IMR-90 (cell line): ENCODE data around the gene PMM1. TPM values are rescaled to one million over a fixed set of nuclear protein-coding genes. Genes with fewer than 3 reads are reported as not detected.

ENCODE experiments used
- ATAC-seq: fragments of 200-7000 bp; cut with Tn5 transposase; 2 replicates; pipeline ENCODE4 v1.9.1; 2020; ENCODE audit warnings: low read depth, mild to moderate bottlenecking, moderate library complexity
- BruUV-seq: library from RNA; stranded (reverse); fragments of 400-500 nt; replicated peaks from 2 replicates; lab custom pipeline; 2021; lab: Mats Ljungman, UMichigan
- CTCF ChIA-PET: fragments of 300-600 bp; formaldehyde crosslinking; extraction: SDS; loops from one replicate; lab custom pipeline; 2021; ENCODE audit warnings: antibody characterized with exemption; lab: Yijun Ruan, JAX
- POLR2A ChIA-PET: fragments of 300-600 bp; sonication (Branson Sonifier 250); formaldehyde crosslinking; loops from one replicate; lab custom pipeline; 2022; ENCODE audit warnings: antibody characterized with exemption; ENCODE audit not compliant: unreplicated experiment; lab: Charles Lee
- DNase-seq: peaks from one replicate; pipeline ENCODE4 v3.0.0; 2013
- H2AFZ ChIP-seq: replicated peaks from 2 replicates; pipeline ENCODE3; 2013; ENCODE audit warnings: low read length, mild to moderate bottlenecking; ENCODE audit not compliant: poor library complexity
- H2AK5ac ChIP-seq: 2 replicates; pipeline ENCODE4 v1.6.1; 2013; ENCODE audit warnings: low read depth, low read length, inconsistent platforms
- H2AK9ac ChIP-seq: replicated peaks from 2 replicates; pipeline ENCODE3; 2013; ENCODE audit warnings: mild to moderate bottlenecking, low read depth, low read length, moderate library complexity; ENCODE audit not compliant: poor library complexity
- H2BK120ac ChIP-seq: 2 replicates; pipeline ENCODE4 v1.6.1; 2013; ENCODE audit warnings: low read depth, low read length, inconsistent platforms
- H2BK15ac ChIP-seq: 3 replicates; pipeline ENCODE4 v1.6.1; 2013; ENCODE audit warnings: low read depth, low read length, inconsistent platforms
- H2BK20ac ChIP-seq: 2 replicates; pipeline ENCODE4 v1.6.1; 2013; ENCODE audit warnings: low read depth, mild to moderate bottlenecking, inconsistent platforms, low read length, moderate library complexity
- H2BK5ac ChIP-seq: 2 replicates; pipeline ENCODE4 v1.6.1; 2013; ENCODE audit warnings: mild to moderate bottlenecking, low read depth, low read length, inconsistent platforms; ENCODE audit not compliant: poor library complexity, severe bottlenecking
- H3K14ac ChIP-seq: replicated peaks from 2 replicates; pipeline ENCODE4 v1.6.1; 2013; ENCODE audit warnings: low read depth, low read length, inconsistent platforms
- H3K18ac ChIP-seq: 2 replicates; pipeline ENCODE4 v1.6.1; 2013; ENCODE audit warnings: low read depth, low read length, control low read depth
- H3K23ac ChIP-seq: 2 replicates; pipeline ENCODE4 v1.6.1; 2013; ENCODE audit warnings: low read depth, low read length, inconsistent platforms
- H3K27ac ChIP-seq: 2 replicates; pipeline ENCODE4 v1.5.1; 2013; ENCODE audit warnings: mild to moderate bottlenecking, control low read depth, low read length; ENCODE audit not compliant: insufficient read depth
- H3K27me3 ChIP-seq: 2 replicates; pipeline ENCODE4 v1.6.1; 2013; ENCODE audit warnings: low read length; ENCODE audit not compliant: control insufficient read depth, insufficient read depth
- H3K36me3 ChIP-seq: 2 replicates; pipeline ENCODE4 v1.6.1; 2013; ENCODE audit warnings: low read length, mixed read lengths; ENCODE audit not compliant: control insufficient read depth, insufficient read depth
- H3K4ac ChIP-seq: 2 replicates; pipeline ENCODE4 v1.6.1; 2013; ENCODE audit warnings: low read depth, low read length, inconsistent platforms
- H3K4me1 ChIP-seq: 2 replicates; pipeline ENCODE4 v1.6.1; 2013; ENCODE audit warnings: low read length, mixed read lengths; ENCODE audit not compliant: control insufficient read depth, insufficient read depth
- H3K4me2 ChIP-seq: 2 replicates; pipeline ENCODE4 v1.6.1; 2013; ENCODE audit warnings: low read depth, mild to moderate bottlenecking, control low read depth, low read length, moderate library complexity
- H3K4me3 ChIP-seq: 2 replicates; pipeline ENCODE4 v1.5.1; 2013; ENCODE audit warnings: low read depth, mild to moderate bottlenecking, control low read depth, low read length, moderate library complexity; ENCODE audit not compliant: insufficient read depth
- H3K56ac ChIP-seq: 2 replicates; pipeline ENCODE4 v1.6.1; 2013; ENCODE audit warnings: low read length, inconsistent platforms; ENCODE audit not compliant: insufficient read depth; ENCODE audit errors: extremely low read depth
- H3K79me1 ChIP-seq, 2 experiments: 2 replicates each; pipeline ENCODE4 v1.6.1; 2013; ENCODE audit warnings: low read length in 2 of 2, inconsistent platforms in 1 of 2, low read depth in 1 of 2
- H3K9ac ChIP-seq: 2 replicates; pipeline ENCODE4 v1.6.1; 2013; ENCODE audit warnings: low read depth, low read length, control low read depth
- H3K9me1 ChIP-seq: 2 replicates; pipeline ENCODE4 v1.6.1; 2013; ENCODE audit warnings: low read length, inconsistent platforms; ENCODE audit not compliant: insufficient read depth
- H3K9me3 ChIP-seq: 2 replicates; pipeline ENCODE4 v1.6.1; 2013; ENCODE audit warnings: low read length; ENCODE audit not compliant: control insufficient read depth, insufficient read depth
- H4K20me1 ChIP-seq: 2 replicates; pipeline ENCODE4 v1.6.1; 2013; ENCODE audit warnings: low read length, inconsistent platforms; ENCODE audit not compliant: insufficient read depth
- H4K5ac ChIP-seq: 2 replicates; pipeline ENCODE4 v1.6.1; 2013; ENCODE audit warnings: mild to moderate bottlenecking, low read depth, low read length, control low read depth
- H4K8ac ChIP-seq, 2 experiments: 2 replicates each; pipeline ENCODE4 v1.6.1; 2013; ENCODE audit warnings: low read depth in 2 of 2, low read length in 2 of 2, control low read depth in 1 of 2, inconsistent platforms in 1 of 2
- H4K91ac ChIP-seq: 2 replicates; pipeline ENCODE4 v1.6.1; 2013; ENCODE audit warnings: low read depth, low read length, inconsistent platforms; ENCODE audit not compliant: insufficient read depth
- CEBPB ChIP-seq: IDR thresholded peaks from 2 replicates; pipeline ENCODE4 v1.6.1; 2012; ENCODE audit warnings: low read depth, low read length, improper control_type of control experiment
- MXI1 ChIP-seq: IDR thresholded peaks from 2 replicates; pipeline ENCODE4 v1.6.1; 2012; ENCODE audit warnings: low read depth, mild to moderate bottlenecking, low read length, moderate library complexity, borderline replicate concordance
- RCOR1 ChIP-seq: IDR thresholded peaks from 2 replicates; pipeline ENCODE4 v1.6.1; 2012; ENCODE audit warnings: mild to moderate bottlenecking, low read length, improper control_type of control experiment; ENCODE audit not compliant: insufficient replicate concordance
- RFX5 ChIP-seq: IDR thresholded peaks from 2 replicates; pipeline ENCODE4 v1.8.0; 2012; ENCODE audit warnings: low read depth, mild to moderate bottlenecking, low read length, moderate library complexity
- WGBS, 2 experiments: methylation state at CpG; one replicate each; pipeline versions ENCODE4 v1.1.5 to v1.1.7; 2013; ENCODE audit warnings: missing lambda C conversion rate in 2 of 2; ENCODE audit not compliant: insufficient read length in 1 of 2; ENCODE audit errors: extremely low coverage in 2 of 2; 5-methylcytosine and 5-hydroxymethylcytosine counted together
- dilution Hi-C: fragments of 300-500 bp; cut with HindIII; formaldehyde crosslinking; loops from one replicate; pipeline ENCODE4 v1.14.3; 2018; ENCODE audit warnings: low sequenced_read_pairs; ENCODE audit not compliant: unreplicated experiment
- in situ Hi-C: fragments of 300-500 bp; cut with MboI; formaldehyde crosslinking; loops from 3 replicates; pipeline ENCODE4 v1.14.3; 2019; ENCODE audit warnings: low sequenced_read_pairs, inconsistent platforms, mixed read lengths
- intact Hi-C: fragments of 100-400 bp; cut with micrococcal nuclease; formaldehyde crosslinking; loops from 2 replicates; pipeline ENCODE4 v1.10.0; 2022
- polyA plus RNA-seq, 3 experiments: library from polyadenylated mRNA; depleted of rRNA; stranded (reverse); fragments of >200 nt; gene quantifications; 2 replicates each; pipeline ENCODE4 v1.2.3, GENCODE V29; 2012; ENCODE audit warnings: low replicate concordance in 1 of 3
- total RNA-seq: library from RNA; depleted of rRNA; stranded (reverse); fragments of >200 nt; gene quantifications from 2 replicates; pipeline ENCODE4 v1.2.3, GENCODE V29; 2012
- TF ChIP-seq, protein P1 (sequence below): fragments of 150-350 bp; IDR thresholded peaks from 2 replicates; pipeline ENCODE4 v1.6.1; 2017; ENCODE audit warnings: mild to moderate bottlenecking, antibody characterized with exemption, low read length, low read depth
- TF ChIP-seq, protein P2 (sequence below): fragments of 150-350 bp; IDR thresholded peaks from 2 replicates; pipeline ENCODE4 v1.6.1; 2016; ENCODE audit warnings: low read depth, mild to moderate bottlenecking, low read length, moderate library complexity, borderline replicate concordance

The PMM1 gene
- total and polyA plus RNA-seq, 2 of the 4 experiments (the other 2 are of a cell fraction) = 22.8 to 92.8 TPM

DNA sequence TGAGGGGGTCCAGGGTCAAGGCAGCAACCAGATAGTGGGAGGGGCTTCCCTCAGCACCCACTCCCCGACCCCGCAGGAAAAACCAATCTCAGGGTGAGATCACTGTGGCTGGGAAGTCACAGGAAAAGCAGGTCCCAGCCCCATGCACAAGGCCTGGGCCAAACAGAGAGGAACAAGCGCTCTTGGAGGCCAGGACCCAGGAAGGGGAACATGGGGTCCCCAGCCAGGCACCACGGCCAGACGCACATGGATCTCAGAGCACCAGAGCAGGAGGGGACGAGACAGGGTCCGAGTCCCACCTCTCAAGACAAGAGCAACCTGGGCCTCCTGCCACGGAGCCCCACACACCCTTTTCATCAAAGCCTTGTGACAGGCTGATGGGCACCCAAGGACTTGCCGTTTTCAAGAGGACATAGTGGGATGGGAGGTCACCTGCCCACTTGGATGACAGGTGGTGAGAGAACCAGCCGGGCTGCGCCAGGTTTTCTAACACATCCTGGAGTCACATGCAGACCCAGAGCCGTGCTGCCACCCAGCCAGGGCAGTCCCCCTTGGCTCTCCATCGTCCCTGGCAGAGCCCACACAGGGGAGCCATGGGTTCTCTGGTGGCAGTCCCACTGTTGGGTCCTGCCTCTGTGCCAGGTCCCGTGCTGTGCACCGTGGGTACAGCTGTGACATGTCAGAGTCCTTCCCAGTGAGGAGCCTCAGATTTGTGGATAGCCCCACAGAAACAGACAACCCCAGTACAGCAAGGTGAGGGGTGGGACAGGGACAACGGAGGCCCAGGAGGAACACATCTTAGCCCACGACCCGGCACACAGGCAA is 58.5 kb downstream of the PMM1 start:
- dilution Hi-C loops = no loop called here
- Histone ChIP-seq H2BK20ac (no peak overlapping the region), H3K9me3 (no peaks in the 10 kb centered on the region), H3K4me1 (no peaks in the 10 kb centered on the region), H4K20me1 (peaks cover 50% of the 10 kb centered on the region), H2AK5ac (no peak overlapping the region), H2BK5ac (no peak overlapping the region), H2BK15ac (no peak overlapping the region), H2AFZ (no peak overlapping the region), H3K23ac (no peak overlapping the region), H2BK120ac (no peak overlapping the region), H3K14ac (no peak overlapping the region), H4K8ac (no peak overlapping the region), H2AK9ac (peak overlapping the region; percentile 79), H4K91ac (no peak overlapping the region), H3K4ac (no peak overlapping the region), H3K56ac (no peak overlapping the region), H3K79me1 (peaks cover 17 to 61% of the 10 kb centered on the region in 2 experiments; a peak in 3 of 4 replicates), H3K18ac (no peak overlapping the region), H4K5ac (no peak overlapping the region), H3K4me2 (no peak overlapping the region), H3K27me3 (no peaks in the 10 kb centered on the region), H3K27ac (no peak overlapping the region), H3K9me1 (0 out of 2 replicates have a peak, but pooled peaks cover 2% of the 10 kb centered on the region), H3K4me3 (no peak overlapping the region), H3K9ac (no peak overlapping the region), H3K36me3 (peaks cover 63% of the 10 kb centered on the region)
- in situ Hi-C loops = no loop called here
- intact Hi-C loops = no loop called here
- ATAC-seq = no peak
- no TSS peak for BruUV-seq
- DNase-seq = no peak
- ChIA-PET POLR2A (no interaction called here), CTCF (no interaction called here)
- 100% methylated on average over 5 of the region's 18 CpGs; no CpG with 5 or more reads in 1 of the 2 experiments for WGBS, 2 experiments
- TF ChIP-seq, protein P1, sequence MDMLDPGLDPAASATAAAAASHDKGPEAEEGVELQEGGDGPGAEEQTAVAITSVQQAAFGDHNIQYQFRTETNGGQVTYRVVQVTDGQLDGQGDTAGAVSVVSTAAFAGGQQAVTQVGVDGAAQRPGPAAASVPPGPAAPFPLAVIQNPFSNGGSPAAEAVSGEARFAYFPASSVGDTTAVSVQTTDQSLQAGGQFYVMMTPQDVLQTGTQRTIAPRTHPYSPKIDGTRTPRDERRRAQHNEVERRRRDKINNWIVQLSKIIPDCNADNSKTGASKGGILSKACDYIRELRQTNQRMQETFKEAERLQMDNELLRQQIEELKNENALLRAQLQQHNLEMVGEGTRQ = no peak
- TF ChIP-seq CEBPB (no peak), MXI1 (no peak), RCOR1 (no peak), RFX5 (no peak)
- TF ChIP-seq, protein P2, sequence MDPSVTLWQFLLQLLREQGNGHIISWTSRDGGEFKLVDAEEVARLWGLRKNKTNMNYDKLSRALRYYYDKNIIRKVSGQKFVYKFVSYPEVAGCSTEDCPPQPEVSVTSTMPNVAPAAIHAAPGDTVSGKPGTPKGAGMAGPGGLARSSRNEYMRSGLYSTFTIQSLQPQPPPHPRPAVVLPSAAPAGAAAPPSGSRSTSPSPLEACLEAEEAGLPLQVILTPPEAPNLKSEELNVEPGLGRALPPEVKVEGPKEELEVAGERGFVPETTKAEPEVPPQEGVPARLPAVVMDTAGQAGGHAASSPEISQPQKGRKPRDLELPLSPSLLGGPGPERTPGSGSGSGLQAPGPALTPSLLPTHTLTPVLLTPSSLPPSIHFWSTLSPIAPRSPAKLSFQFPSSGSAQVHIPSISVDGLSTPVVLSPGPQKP = no peak
